Measurements from ENCODE around the gene RAI14. TPM values are rescaled to one million over a fixed set of nuclear protein-coding genes. Genes with fewer than 3 reads are reported as not detected.

The RAI14 gene
- total and polyA plus RNA-seq, 2 donors (not counting 3 experiments of a cell fraction or from before 2014, with no cell fraction given), result 114 to 369 TPM

DNA sequence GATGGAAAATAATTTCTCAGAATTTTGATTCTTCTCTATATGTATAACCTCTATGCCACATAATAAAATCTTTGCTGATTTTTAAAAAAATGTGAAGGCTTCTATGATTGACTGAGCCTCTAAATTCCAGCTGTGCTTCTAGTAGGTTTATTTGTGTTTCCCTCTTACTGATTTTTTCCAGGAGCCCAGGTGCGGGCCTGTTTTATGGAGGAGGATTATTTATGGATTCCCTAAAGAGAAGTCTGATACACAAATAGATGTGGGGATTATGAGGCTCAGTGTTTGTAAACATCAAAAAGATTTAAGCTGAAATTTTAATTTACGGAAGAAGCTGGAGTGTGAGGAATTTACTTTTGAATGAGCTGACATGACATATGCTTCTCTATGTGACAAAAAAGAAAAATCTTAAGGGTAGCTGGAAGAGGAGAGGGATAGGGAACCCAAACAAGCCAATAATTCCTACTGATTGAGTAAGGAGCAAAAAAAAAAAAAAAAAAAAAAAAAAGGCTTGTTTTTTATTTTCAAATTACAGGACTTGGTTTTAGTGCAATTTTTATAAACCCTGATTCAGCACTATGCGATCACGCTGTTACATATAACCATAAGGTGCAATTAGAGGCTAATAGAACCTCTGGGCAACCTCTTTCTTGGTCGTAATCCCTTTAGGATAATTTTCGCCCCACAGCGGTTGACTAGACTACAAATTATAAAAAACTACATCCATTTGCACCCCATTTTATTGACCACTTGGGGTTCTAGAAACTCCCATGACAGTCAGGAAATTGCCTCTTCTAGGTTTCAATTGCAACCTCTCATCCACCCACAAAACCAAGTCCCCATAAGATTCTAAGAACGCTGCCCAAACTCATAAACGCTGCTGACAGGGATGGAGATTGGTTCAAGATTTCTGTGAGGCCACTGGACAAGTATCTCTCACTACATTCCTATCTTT lies 44.4 kb upstream of the RAI14 start:
- no peak overlapping the region for H2AFZ ChIP-seq (ENCODE audit: low read depth, low read length)
- no peaks in the 10 kb centered on the region for H3K27me3 ChIP-seq (ENCODE audit: control insufficient read depth in 2 of 2, insufficient read depth in 2 of 2, low read length in 2 of 2)
- no peaks in the 10 kb centered on the region for H3K36me3 ChIP-seq (ENCODE audit: control insufficient read depth in 2 of 2, extremely low read depth in 1 of 2, insufficient read depth in 2 of 2, low read length in 2 of 2)
- no peak overlapping the region for H3K4me2 ChIP-seq (ENCODE audit: insufficient read depth, low read length)
- CTCF ChIA-PET, result interaction anchor here (0.5 to 3.6 kb wide), 9 partner anchors 13 to 126 kb away, joined by 3 to 15 read pairs (median 4); no protein-coding TSS in a partner anchor
- FAIRE-seq (no peak), DNase-seq (ENCODE audit: low read depth, low spot score) (no peak)
- no TSS peak for BruUV-seq (replicated peaks)
- no peak overlapping the region for H3K9ac ChIP-seq (replicated peaks; ENCODE audit: extremely low read depth, insufficient read depth, low read length)
- no peaks in the 10 kb centered on the region for H3K9me3 ChIP-seq (replicated peaks; ENCODE audit: control insufficient read depth, insufficient read depth, low read length)
- no peak overlapping the region for H3K4me3 ChIP-seq (replicated peaks in 1 of 3; ENCODE audit: insufficient read depth in 1 of 3, low read depth in 1 of 3, low read length in 3 of 3)
- intact Hi-C loops (cut with micrococcal nuclease), result no loop called here
- H3K79me2 ChIP-seq (ENCODE audit: control insufficient read depth, insufficient read depth, low read length), result no peaks in the 10 kb centered on the region
- POLR2A ChIA-PET, result no interaction called here
- no peaks in the 10 kb centered on the region for H3K9me1 ChIP-seq (replicated peaks; ENCODE audit: control insufficient read depth, extremely low read depth, insufficient read depth, low read length)
- H4K20me1 ChIP-seq (replicated peaks; ENCODE audit: control insufficient read depth, extremely low read depth, insufficient read depth, low read length), result no peaks in the 10 kb centered on the region
- H3K4me1 ChIP-seq (ENCODE audit: control insufficient read depth, extremely low read depth, insufficient read depth, low read length), result peaks cover 31% of the 10 kb centered on the region
- dilution Hi-C loops (cut with MboI; ENCODE audit: extremely low pct_ligation_motif_present, low sequenced_read_pairs), result no loop called here
- no peak for TF ChIP-seq POLR2A (IDR thresholded peaks at IDR 0.05; ENCODE audit: low read depth, low read length)
- no peak for TF ChIP-seq MYC (IDR thresholded peaks at IDR 0.05; ENCODE audit: low read depth, low read length)
- TF ChIP-seq, protein P1, sequence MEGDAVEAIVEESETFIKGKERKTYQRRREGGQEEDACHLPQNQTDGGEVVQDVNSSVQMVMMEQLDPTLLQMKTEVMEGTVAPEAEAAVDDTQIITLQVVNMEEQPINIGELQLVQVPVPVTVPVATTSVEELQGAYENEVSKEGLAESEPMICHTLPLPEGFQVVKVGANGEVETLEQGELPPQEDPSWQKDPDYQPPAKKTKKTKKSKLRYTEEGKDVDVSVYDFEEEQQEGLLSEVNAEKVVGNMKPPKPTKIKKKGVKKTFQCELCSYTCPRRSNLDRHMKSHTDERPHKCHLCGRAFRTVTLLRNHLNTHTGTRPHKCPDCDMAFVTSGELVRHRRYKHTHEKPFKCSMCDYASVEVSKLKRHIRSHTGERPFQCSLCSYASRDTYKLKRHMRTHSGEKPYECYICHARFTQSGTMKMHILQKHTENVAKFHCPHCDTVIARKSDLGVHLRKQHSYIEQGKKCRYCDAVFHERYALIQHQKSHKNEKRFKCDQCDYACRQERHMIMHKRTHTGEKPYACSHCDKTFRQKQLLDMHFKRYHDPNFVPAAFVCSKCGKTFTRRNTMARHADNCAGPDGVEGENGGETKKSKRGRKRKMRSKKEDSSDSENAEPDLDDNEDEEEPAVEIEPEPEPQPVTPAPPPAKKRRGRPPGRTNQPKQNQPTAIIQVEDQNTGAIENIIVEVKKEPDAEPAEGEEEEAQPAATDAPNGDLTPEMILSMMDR (IDR thresholded peaks at IDR 0.05; ENCODE audit: extremely low read depth in 1 of 2, insufficient read depth in 1 of 2, low read depth in 1 of 2, low read length in 2 of 2), result no peak
- TF ChIP-seq GATA2 (IDR thresholded peaks at IDR 0.05; ENCODE audit: insufficient read depth, insufficient read length, low read depth, low read length), result no peak
- TF ChIP-seq, protein P2, sequence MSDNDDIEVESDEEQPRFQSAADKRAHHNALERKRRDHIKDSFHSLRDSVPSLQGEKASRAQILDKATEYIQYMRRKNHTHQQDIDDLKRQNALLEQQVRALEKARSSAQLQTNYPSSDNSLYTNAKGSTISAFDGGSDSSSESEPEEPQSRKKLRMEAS (IDR thresholded peaks at IDR 0.05; ENCODE audit: insufficient read depth, insufficient read length), result no peak
- no peak for TF ChIP-seq POLR2AphosphoS5 (IDR thresholded peaks at IDR 0.05; ENCODE audit: insufficient read depth, low read depth, low read length)
- TF ChIP-seq EZH2 (IDR thresholded peaks at IDR 0.05; ENCODE audit: borderline replicate concordance, low read depth, low read length, severe bottlenecking), result no peak
- TF ChIP-seq FOS (IDR thresholded peaks at IDR 0.05; ENCODE audit: borderline replicate concordance, insufficient read depth, low read length), result no peak
- no peak for TF ChIP-seq JUN (IDR thresholded peaks at IDR 0.05; ENCODE audit: borderline replicate concordance, insufficient read depth, insufficient read length, low read depth)
- no peak overlapping the region for H3K27ac ChIP-seq (ENCODE audit: insufficient read depth, low read depth, low read length)

All from endothelial cell of umbilical vein (primary cell).